Measurements from ENCODE around the gene ZFP92.
"Not testable (repeated sequence)": the region's sequence is repeated elsewhere in the genome, so short reads cannot be mapped to it uniquely, and the experiment has no call there.

ZFP92 gene, protein sequence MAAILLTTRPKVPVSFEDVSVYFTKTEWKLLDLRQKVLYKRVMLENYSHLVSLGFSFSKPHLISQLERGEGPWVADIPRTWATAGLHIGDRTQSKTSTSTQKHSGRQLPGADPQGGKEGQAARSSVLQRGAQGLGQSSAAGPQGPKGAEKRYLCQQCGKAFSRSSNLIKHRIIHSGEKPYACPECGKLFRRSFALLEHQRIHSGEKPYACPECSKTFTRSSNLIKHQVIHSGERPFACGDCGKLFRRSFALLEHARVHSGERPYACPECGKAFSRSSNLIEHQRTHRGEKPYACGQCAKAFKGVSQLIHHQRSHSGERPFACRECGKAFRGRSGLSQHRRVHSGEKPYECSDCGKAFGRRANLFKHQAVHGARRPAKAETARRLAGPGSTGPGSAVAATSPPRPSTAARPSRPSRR

DNA sequence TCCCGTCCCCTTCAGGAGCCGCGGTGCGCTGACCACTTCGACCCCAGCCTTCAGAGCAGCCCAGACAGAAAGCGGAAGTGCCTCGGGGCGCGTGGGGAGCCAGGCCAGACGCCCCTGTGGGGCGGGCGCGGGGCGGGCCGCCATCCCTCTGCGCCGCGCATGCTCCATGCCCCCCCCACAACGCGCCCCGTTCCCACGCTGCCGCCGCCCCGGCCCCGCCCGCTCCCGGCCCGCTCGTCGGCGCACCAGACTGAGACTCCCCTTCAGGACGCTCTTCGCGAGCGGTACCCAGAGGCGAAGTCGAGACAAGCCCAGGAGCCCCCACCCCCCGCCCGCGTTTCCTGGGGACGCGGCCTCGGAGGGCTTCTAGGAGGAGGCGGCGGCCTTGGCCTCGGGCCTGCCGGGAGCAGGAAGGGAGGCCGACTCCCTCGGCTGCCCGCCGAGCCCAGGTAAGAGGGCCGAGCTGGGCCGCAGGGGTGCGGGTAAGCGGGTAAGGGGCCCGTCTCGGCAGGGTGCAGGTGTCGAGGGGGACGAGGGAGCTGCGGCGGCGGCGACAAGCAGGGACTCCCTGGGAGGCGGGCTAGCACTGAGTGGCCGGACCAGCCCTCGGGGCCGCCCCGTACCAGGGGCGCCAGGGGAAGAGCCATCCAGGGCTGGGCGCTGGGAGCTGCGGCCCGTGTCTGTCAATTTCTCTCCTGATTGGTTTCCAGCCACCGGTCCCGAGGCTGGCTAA lies at the start of gene ZFP92:
TSS of gene ZFP92 (plus strand) at position 218 of the 733 bp plus-strand sequence. CDS start 6,851 bp downstream, outside the sequence.
- no peak for FAIRE-seq

DNA sequence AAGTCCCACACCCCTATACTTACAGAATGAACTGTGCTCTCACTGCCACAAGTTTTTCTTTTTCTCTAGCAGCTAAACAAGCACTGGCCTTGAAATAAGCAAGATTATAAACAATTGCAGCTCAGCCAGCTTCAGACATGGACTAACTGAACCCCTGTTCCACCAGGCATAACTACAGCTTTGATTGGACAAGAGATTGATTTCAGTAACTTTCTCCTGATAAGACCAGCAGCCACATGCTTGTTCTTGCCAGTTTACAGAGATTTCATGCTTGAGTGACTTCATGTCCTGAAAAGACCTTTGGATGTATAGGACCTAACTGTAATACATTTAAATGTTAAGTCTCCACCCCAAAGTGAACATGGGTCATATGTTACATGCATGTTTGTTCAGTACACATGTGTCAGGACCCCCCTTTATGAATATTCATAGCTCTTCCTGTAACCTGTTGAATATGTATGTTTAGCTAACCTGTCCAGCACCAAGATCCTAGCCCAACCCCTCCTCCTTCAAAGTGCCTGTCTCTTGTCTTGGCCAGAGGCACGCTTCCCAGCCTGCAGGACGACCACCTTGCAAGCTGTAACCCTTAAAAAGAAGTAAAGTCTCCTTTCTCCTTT lies 49.4 kb upstream of the ZFP92 start:
- no peak for FAIRE-seq

- FAIRE-seq: no peak
Measured at GRCh38 chrX:153365670-153366069, 45.6 kb upstream of the ZFP92 start.

DNA sequence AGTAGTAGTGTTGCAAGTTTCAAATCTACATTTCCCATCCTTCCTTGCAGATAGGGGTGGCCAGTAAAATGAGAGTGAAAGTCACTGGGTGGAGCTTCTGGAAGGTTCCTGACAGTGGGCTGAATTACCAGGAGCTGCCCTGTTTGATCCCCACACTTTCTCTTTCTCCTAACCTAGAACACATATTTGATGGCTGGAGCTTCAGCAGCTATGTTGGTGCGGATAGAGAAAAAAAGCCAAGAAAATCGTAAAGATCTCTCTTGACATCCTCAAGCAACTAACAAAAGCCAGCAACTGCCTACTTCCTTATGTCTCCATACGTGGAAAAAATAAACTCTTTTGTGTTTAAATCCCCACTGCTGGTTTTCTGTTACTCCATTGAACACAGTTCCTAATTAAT lies 45.2 kb upstream of the ZFP92 start:
- no peak for FAIRE-seq

- no peak for FAIRE-seq
Measured at GRCh38 chrX:153366878-153367538, 44.3 kb upstream of the ZFP92 start.

DNA sequence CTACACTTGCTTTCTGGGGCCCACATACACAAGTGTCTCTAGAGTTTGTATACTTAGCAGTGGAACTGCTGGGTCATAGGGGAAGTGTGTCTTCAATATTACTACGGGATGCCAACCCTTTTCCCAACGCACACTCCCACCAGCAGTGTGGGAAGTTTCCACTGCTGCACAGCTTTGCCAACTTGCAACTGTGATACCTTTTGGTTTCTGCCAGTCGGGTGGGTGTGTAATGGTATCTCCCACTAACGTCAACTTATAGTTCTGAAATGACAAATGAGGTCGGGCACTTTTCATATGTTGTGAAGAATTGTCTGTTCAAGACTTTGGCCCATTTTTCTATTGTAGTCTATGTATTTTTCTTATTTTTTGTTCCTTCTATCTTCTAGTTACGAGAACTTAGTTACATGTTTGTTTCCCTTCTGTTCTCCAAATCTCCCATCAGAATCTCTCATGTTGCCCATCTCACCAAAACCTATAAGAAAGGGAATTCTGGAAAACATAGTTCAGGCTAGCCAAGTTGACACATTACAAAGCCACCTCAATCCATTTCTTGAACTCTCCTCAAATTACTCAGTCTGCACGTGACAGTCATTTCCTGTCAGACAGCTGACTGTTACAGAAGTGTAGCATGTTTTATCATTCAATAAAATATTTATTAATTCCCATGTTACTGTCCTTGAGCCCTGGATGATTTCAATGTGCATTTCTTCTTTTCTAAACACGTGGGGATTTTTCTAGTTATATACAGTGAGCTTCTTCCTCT lies 40.8 kb upstream of the ZFP92 start:
- FAIRE-seq: no peak

DNA sequence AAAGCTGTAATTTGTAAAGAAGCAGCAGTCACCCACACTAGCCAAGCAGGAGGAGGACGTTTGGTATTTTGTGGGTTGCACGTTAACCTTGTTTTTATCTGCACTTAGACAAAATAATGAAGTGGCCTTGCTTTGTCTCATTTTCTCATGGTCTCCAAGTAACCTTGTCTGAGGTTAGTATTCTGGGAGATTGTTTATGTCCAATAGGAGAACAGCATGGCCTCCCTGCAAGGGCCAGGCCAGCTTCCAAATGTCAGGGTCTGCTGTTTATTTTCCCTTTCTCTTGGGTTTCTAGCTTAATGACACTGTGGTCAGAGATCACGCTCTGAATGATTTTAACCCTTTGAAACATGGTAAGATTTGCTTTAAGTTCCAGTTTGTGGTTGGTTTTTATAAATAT lies 40.0 kb upstream of the ZFP92 start:
- FAIRE-seq: no peak

GRCh38 chrX:153372949-153373348 lies 38.3 kb upstream of the ZFP92 start:
- no peak for FAIRE-seq

- FAIRE-seq: no peak
Measured at GRCh38 chrX:153374426-153374825, 36.8 kb upstream of the ZFP92 start.

GRCh38 chrX:153375571-153375970 lies 35.7 kb upstream of the ZFP92 start:
- FAIRE-seq: no peak

DNA sequence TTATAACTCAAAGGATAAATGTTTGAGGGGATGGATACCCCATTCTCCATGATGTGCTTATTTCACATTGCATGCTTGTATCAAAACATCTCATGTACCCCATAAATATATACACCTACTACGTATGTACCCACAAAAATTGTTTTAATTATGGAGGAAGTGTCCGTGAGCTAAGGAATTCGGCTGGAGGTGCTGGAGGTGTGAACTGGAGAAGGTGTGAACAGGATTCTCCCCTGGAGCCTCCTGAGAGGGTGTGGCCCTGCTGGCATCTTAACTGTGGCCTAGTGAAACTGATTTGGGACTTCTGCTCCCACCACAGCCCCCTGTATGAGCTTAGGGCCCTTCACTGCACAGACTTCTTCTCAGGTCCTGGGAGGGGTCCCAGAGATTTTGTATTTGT lies 33.5 kb upstream of the ZFP92 start:
- FAIRE-seq: no peak

DNA sequence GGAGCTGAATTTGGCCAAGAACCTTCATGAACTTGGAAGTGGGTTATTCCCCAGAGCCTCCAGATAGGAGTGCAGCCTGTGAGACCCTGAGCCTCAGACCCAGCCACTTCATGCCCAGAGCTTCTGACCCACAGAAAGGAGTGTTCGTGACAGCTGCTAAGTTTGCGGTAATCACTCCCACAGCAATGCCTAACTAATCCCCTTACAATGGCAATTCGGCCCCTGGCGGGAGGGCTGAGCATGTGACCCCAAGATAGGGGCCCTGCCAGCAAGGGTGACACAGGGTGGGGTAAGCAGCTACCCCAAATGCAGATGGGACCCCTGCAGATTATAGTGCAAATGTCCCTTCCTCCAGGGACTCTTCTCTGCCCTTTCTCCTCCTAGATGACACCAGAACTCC lies 32.7 kb upstream of the ZFP92 start:
- no peak for FAIRE-seq

- no peak for FAIRE-seq
Measured at GRCh38 chrX:153379508-153379907, 31.8 kb upstream of the ZFP92 start.

DNA sequence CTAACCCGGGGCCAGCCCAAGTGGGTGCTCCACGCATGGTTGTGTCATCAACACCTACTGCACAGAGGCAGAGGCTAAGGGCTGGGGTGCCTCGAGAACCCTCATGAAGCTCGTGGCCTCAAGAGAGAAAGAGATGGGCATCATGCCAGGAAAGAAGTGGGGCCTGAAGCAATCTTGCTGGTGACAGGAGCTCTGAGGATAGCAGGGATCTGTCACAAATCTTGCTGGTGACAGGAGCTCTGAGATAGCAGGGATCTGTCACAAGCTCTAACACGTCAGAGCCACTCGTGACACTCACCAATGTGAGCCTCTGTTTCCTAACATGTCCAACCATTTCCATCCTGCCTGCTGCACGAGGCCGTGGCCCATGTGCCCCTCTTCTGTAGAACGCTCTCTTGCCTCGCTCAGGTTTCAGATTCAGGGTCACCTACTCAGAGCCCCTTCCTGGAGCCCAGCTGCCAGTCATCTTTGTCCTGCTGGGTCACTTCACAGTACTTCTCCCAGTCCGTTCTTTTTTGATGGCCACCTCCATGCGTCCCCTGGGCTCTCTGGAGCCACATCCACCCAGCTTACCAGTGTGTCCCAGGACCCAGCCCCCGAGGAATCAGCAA lies 31.2 kb upstream of the ZFP92 start:
- no peak for FAIRE-seq

DNA sequence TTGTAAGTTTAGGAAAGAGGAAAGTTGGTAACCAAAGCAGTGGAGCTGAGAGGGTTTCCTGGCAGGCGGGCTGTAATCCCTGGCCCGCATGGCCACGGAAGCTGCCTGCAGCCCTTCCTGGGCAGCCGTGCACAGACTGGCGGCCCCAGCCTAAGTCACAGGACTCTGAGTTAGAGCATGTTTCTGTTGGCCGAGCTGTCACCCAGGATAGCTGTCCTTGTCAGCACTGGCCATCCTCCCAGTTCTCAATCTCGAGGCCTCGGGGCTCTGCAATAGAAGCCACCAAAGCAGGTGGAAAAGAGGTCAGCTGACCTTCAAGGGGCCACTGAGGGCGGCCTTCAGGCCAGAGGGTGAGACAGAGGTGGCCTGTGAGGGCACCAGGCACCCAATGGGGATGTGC lies 30.6 kb upstream of the ZFP92 start:
- no peak for FAIRE-seq

GRCh38 chrX:153381684-153382532 lies 29.4 kb upstream of the ZFP92 start:
- FAIRE-seq: no peak

GRCh38 chrX:153382563-153383482 lies 28.4 kb upstream of the ZFP92 start:
- no peak for FAIRE-seq

DNA sequence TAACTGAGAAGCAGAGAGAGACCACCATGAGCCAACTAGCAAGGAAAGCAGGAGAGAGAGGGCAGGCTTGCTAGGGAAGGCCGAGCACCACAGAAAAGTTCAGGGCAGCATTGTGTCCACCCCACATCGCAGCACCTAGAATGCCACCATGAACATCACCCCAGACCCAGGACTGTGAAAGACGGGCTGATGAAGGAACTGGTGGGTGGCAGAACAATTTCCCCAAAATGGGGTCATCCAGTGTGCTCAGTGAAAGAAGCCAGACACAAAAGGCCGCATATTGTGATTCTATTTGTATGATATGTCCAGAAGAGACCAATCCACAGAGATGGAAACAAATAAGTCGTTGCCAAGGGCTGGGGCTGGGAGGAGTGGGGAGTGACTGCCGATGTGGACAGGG lies 26.9 kb upstream of the ZFP92 start:
- FAIRE-seq: no peak

- FAIRE-seq: not testable (repeated sequence)
Measured at GRCh38 chrX:153384973-153385372, 26.3 kb upstream of the ZFP92 start.

GRCh38 chrX:153386097-153386496 lies 25.2 kb upstream of the ZFP92 start:
- no peak for FAIRE-seq

Data from A204.1 (cell line).